NCI-H446 (cell line): ENCODE results near the gene IFIT1B.
"Not testable (repeated sequence)": the region's sequence is repeated elsewhere in the genome, so short reads cannot be mapped to it uniquely, and the experiment has no call there.

Experiments
- DNase-seq, 2 experiments: peaks; one replicate each; lab custom pipeline; 2025; lab: John Stamatoyannopoulos, UW

IFIT1B gene, protein sequence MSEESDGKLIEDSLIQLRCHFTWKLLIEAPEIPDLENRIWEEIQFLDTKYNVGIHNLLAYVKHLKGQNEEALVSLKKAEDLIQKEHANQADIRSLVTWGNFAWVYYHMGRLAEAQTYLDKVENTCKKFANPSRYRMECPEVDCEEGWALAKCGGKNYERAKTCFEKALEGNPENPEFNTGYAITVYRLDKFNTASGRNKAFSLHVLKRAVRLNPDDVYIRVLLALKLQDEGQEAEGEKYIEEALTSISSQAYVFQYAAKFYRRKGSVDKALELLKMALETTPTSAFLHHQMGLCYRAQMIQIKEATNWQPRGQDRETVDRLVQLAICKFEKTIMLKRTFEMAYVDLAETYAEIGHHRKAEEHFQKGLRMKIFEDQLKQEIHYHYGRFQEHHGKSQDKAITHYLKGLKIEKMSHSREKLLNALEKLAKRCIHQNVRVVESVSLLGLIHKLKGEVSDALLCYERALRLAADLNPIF

DNA sequence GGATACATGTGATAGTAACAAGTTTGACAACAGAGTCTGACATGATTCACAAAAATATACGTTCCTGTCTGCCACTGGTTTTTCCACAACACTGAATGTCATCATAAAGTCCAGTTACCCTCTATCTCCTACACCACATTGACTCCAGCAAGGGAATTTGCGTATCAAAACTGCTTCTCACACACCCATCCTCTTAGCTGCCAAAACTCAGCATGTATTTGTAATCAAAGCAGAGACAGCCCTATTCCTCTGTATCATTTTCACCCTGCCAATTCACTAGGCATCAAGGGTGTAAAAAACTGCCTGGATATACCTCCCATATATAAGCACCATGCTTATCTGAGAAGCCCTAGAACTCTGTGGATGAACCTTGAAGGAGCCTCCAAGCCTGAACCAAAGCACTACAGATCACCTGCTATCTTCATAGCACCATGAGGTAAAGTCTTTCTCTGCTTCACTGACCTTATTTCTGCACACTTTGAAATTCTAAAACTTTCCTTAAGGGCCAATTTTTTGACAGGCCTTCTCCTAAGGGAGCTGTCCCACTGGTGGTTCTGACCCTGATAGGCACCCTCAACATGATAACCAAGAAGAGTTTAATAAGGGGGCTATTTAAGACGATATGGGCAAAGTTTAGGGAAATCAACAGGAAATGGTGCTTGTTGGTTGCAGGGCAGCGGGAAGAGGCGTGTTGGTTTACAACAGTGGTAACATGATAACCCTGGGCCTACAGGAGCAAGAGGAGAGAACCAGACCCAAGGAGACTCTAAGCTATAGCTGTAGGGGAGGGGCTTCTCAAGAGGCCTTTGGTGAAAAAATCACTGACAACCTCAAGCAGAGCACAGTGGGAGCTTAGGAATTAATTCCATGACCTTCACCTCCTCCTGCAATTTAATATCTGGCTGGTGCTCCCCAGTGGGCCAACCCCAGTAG lies at the start of gene IFIT1B:
Gene IFIT1B, plus strand, starts transcription at position 352 of the 933 bp plus-strand sequence. Its CDS starts 80 bp downstream, at position 432.
- DNase-seq, result no peak

DNA sequence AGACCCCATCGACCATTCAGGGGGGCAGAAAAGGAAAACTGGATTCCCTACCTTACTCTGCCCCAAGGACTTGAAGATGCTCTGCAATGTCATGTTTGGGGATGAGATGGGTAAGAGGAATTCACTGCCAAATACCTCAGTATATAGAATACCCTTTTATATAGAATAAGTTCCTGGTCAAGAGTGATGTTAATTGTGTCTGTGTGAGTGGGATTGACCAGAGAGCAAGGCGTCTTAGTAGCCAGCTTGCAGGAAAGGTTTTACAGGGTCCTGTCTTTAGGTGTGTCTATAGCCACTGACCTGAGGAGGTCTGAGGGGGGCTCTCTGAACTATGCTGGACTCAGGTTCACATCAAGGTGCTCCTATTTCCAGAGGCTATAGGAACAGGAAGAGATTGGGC lies 48.7 kb upstream of the IFIT1B start:
- DNase-seq, result no peak

DNA sequence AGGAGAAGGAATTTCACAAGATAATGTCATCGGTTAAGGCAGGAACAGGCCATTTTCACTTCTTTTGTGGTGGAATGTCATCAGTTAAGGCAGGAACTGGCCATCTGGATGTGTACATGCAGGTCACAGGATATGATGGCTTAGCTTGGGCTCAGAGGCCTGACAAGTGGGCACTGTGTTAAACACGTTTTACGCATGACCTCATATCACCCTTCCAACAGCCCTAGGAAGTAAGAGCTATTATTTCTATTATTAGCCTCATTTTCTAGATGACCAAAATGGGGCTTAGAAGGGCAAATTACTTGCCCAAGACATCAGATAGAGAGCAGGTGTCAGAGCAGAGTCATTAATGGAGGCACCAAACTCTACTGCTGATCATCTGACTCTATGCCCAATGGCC lies 47.8 kb upstream of the IFIT1B start:
- DNase-seq, result not testable (repeated sequence)

DNA sequence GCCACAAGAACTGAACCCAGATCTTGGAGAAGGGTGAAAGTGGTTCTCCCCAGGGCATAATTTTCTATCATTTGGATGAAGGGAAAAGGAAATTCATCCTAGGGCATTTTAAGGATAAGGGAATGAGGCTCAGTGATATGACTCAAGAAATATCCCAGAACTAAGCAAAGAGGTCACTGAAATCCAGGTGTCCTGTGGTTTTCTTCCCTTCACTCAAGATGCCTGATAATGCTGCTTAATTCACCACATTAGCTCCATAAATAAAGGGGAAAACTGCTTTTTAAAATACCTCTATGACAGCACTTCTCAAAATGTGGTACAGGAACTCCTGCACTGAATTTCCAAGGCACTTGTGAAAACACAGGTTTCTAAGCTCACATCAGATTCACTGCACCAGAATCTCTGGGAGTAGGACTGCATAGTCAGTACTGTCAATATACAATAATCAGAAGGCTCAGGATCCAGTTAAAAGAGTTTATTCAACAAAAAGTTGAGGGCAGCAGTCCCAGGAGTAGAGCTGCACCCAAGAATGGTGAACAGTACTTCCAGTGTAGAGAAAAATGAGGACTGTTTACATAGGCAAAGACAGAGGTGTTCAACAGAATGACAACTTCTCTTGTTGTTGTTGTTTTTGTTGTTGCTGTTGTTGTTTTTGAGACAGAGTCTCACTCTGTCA lies 47.2 kb upstream of the IFIT1B start:
- no peak for DNase-seq

DNA sequence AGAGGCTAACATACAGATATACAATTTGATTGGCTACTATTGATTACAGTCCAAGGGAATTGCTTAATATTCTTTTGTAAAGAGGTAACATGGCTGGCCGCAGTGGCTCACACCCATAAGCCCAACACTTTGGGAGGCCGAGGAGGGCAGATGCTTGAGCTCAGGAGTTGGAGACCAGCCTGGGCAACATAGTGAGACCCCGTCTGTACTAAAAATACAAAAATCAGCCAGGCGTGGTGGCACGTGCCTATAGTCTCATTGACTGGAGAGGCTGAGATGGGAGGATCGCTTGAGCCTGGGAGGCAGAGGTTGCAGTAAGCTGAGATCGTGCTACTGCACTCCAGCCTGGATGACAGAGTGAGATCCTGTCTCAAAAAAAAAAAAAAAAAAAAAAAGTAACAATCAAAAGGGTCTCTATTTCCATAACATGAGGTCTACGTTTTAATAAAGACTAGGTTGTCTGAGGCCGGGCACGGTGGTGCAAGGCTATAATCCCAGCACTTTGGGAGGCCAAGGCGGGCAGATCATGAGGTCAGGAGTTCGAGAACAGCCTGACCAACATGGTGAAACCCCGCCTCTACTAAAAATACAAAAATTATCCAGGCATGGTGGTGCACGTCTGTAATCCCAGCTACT lies 46.3 kb upstream of the IFIT1B start:
- not testable (repeated sequence) for DNase-seq

DNA sequence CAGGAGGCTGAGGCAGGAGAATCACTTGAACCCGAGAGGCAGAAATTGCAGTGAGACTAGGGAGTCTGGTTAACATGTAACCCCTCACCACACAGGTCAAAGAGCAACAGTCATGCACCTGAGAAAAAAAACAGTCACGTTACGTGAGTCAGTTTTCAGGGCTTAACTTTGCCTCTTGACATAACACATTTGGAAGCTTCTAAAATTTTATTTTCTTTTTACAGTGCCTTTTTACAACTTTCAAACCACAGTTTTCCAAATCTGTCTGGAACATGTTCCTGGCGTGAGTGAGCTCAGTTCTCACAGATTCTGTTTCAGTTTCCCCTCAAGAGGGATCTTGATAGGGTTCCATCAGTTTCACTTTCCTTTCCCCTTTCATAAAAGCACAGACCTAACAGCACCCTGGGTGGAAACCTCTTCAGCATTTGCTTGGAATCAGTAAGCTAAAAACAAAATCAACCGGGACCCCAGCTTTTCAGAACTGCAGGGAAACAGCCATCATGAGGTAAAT lies 45.7 kb upstream of the IFIT1B start:
- DNase-seq, result no peak

DNA sequence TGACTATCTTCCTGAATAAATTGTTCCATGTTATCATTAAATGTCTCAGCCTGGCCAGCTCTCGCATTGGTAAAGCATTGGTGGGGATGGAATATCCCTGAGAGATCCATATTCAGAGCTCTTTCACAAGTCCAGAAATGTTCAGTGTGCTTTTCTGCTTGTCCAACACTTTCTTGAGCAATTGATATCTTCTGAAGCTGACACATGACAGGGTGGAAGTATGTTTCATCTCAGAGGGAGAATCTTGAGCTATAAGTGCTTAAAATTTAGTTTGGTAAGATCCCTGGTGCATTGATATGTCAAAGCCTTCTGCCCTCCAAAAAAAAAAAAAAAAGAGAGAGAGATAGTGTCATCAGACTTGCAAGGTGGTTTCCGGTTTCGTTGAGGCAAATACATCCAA lies 42.6 kb upstream of the IFIT1B start:
- no peak for DNase-seq

DNA sequence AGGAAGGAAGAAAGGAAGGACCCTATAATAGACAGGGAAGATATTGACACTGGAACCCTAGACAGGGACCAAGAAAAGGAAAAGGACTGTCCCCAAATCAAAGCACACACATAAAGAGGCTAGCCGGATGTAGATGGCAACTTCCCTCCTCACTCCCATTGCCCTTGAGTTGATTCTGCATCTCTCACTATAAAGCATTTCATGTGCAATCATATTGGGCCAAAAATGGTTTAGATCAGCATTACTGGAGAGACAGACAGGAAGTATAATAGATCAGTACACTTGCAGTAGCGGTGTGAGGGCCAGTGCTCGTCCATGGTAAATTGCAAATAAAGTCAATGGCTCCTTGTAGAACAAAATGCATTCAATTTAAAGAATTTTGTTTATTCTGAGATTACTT lies 41.6 kb upstream of the IFIT1B start:
- no peak for DNase-seq

DNA sequence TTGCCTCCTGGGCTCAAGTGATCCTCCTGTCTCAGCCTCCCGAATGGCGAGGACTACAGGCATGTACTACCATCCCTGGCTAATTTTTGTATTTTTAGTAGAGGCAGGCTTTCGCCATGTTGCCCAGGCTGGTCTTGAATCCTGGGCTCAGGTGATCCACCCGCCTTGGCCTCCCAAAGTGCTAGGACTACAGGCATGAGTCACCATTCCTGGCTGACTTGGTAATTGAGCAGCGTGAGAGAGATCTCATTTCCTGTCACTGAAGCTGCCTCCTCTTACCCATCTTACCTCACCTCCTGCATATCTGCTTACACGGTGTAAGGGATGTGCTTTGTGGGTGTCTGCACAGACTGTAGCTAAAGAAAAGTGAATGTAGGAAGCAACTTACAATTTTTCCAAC lies 40.4 kb upstream of the IFIT1B start:
- DNase-seq, result no peak

DNA sequence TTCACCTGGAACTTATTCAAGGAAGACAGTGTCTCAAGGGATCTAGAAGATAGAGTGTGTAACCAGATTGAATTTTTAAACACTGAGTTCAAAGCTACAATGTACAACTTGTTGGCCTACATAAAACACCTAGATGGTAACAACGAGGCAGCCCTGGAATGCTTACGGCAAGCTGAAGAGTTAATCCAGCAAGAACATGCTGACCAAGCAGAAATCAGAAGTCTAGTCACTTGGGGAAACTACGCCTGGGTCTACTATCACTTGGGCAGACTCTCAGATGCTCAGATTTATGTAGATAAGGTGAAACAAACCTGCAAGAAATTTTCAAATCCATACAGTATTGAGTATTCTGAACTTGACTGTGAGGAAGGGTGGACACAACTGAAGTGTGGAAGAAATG lies 39.1 kb upstream of the IFIT1B start:
- no peak for DNase-seq

DNA sequence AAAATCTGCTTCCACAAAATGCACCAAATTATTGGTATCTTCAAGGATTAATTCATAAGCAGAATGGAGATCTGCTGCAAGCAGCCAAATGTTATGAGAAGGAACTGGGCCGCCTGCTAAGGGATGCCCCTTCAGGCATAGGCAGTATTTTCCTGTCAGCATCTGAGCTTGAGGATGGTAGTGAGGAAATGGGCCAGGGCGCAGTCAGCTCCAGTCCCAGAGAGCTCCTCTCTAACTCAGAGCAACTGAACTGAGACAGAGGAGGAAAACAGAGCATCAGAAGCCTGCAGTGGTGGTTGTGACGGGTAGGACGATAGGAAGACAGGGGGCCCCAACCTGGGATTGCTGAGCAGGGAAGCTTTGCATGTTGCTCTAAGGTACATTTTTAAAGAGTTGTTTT lies 38.0 kb upstream of the IFIT1B start:
- DNase-seq, result no peak

DNA sequence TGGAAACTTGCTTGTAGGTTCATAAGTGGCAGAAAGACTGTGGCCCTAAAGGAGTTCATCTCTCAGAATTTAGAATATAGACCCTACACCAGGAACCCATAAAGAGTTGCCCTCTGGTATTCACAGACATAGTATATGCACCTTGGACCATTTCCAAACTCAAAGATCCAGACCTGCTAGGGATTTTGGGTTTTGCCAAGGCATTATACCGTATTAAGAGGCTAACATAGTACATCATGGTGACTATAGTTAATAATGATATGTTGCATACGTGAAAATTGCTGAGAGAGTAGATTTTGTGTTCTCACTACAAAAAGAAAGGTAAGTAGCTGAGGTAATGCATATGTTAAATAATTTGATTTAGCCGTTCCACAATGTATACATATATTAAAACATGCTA lies 36.2 kb upstream of the IFIT1B start:
- DNase-seq, result no peak

DNA sequence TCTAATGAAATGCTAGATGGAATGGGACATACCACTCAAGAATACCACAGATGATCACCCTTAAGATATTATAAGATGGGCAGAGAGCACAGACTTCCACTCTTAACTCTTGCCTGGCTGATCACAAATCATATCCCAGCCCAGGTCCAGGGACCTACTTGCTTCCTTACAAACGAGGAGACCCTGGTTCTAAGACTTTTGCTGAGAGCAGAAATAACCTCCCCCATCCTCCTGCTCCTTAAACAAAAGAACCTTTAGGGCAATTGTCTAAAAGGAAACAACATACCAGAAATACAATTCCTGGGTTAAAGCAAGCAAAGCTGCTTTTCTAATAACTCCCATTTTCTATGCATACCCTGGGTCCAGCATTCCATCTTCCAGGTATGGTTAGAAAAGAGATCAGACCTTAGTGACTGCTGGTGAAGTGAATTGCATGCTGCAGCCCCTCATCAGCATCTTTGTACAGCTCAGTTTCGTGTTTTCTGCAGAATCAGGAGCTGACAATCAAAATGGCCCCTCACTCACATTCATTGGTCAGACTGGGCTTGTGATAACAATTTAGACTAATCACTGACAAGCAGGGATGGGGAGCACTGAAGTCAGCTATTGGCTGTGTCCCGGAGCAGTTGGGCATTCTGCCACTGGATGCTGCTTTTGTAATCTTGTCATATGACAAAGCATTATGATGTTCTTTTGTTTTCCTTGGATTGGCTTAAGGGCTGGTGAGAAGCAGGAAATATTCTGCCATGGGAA lies 35.5 kb upstream of the IFIT1B start:
- DNase-seq, result peak in 1 of 2 experiments; percentile 2

DNA sequence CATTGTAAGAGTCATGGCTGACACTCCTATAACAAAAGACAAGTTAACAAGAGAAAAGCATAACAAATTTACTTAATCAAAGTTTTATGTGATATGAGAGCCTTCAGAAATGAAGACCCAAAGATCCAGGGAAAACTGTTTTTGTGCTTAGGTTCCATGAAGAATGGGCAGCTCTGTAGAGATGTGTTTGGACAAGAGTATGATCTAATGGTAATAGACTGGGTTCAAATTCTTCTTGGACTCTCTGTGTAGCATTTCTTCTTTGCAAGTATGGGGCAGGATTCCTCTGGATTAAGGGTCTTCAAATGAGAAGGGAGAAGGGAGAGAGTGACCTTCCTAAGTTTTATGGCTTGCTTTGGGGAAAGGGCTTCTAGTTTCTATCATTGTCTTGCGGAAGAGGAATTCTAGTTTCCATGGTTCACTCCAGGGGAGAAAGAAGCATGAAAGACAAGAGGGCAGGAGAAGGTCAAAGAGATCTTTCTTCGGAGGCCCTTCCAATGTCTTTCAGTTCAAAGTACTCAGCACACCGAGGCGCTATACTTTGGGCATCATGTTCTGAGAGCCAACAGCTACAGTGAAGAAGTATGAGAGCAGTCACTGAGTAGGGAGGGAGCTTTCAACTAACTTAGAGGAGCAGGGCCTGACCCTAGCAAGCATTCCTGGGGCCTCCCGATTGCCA lies 34.6 kb upstream of the IFIT1B start:
- no peak for DNase-seq

DNA sequence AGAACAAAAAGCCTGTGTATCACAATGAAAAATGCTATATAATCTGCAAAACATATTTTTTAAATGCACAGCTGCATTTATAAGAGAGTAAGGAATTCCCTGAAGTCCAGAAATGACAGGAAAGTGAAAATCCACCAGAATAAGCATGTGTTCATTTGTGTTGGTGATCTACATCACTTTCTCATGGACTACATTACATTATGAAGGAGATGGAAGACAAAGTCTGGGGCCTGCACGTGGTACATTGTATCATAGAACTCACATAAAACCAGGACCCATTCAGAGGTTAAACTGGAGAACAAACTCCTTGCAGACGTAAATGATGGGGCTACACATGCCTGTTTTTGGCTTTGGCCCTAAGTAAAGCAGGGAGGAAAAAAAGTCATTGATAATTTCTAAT lies 33.7 kb upstream of the IFIT1B start:
- DNase-seq, result no peak

DNA sequence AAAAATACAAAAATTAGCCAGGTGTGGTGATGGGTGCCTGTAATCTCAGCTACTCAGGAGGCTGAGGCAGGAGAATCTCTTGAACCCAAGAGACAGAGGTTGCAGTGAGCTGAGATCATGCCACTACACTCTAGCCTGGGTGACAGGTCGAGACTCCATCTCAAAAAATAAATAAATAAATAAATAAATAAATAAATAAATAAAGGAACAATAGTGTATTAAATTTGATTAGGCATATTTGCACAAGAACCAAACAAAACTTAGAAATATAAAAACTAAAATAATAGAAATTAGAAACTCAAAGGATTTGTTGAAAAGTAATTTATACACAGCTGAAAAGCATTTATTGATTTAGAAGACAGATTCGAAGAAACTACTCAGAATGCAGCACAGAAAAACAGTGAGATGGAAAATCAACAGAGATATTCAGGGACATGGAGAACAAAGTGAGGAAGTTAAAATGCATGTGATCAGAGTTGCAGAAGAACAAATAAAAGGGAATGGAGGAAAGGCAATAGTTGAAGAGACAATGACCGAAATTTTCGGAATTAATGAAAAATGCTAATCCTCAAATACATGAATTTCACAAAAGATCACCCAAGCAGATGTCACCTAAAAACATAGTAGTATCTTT lies 32.4 kb upstream of the IFIT1B start:
- DNase-seq, result no peak

DNA sequence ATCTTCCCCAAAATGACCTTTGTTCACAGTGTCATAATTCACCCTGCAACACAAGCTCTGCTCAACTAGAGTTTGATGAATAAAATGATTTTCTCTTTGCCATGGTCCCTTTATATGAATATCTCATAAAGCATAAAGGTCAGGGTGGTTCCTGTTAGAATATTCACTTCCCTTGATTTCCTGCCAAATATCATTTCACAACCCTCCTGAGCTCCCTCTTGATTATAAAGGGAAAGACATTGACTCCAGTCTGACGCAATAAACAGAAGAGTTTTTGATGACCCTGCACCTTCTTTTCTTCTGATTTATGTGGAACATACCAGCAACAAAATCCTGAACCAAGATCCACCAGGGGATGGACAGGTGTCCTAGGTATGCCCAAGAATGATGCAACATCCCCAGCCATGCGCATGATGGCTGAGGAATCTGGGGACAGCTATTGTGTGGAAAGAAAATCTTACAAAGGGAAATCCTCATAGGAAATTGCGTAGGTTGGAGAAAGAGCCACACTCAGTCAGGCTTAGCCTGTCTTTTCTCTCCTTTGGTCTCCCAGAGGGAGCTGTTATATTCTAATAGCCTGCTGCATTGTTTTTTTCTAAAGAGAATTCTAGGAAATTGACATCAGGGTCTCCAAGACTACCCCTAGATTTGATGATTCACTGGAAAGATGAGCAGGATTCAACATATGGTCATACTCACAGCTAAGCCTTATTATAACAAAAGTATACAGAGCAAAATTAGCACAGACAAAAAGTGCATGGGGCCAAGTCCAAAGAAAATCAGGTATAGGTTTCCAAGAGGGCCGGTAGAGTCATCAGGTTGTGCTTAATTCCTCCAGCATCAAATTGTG lies 31.2 kb upstream of the IFIT1B start:
- no peak for DNase-seq

DNA sequence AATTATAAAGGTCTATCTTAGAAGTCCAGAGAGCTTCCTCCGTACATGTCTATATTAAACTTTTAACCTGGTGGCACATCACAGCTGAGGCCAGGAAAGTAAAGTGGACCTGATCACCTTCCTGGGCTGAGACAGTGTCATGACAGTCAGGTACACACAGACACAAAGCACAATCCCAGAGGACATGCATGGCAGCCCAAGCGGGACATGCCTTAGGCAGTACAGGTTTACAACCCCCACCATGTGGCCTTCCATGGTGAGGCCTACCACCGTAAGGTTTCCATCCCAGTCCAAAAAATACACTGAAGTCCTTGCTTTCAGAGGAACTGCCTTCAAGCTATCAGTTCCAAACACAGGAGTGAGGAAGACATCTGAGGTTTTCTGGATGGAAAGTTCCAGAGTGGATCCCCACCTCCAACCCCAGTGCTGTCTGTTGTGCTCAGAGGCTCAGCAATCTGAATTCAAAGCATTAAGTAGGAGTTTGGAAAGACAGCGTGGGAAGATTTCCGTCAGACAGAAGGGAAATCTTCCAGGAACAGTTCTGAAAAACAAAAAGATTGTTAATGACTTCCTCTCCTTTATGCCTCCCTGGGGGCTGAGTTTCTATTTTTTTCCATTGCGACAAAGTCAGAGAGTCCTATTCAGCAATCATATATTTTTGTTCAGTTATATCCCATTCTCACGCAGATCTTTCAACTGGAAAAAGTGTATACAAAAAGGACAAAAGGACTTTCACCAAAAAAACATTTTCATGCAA lies 30.0 kb upstream of the IFIT1B start:
- no peak for DNase-seq
